T-helper 1 cell treated with Interleukin-12 subunit alpha and Interleukin-12 subunit beta and Interleukin-4 antibody, amounts not matched to agents 30 ng/mL and 1 ng/mL, for 36 hours (primary cell): Measurements from ENCODE around the gene STXBP5L. TPM values are rescaled to one million over a fixed set of nuclear protein-coding genes. Genes with fewer than 3 reads are reported as not detected.
"Not testable (repeated sequence)": the region's sequence is repeated elsewhere in the genome, so short reads cannot be mapped to it uniquely, and the experiment has no call there.

Source experiments
- intact Hi-C: fragments of 100-400 bp; cut with micrococcal nuclease; formaldehyde crosslinking; loops from one replicate; pipeline ENCODE4 v1.15.1; 2024
- total RNA-seq: library from RNA; stranded (reverse); gene quantifications from 2 replicates; pipeline ENCODE4 v1.2.3, GENCODE V29; 2022

Gene STXBP5L
- total RNA-seq, 1 donor from 2014 or later: not detected

DNA sequence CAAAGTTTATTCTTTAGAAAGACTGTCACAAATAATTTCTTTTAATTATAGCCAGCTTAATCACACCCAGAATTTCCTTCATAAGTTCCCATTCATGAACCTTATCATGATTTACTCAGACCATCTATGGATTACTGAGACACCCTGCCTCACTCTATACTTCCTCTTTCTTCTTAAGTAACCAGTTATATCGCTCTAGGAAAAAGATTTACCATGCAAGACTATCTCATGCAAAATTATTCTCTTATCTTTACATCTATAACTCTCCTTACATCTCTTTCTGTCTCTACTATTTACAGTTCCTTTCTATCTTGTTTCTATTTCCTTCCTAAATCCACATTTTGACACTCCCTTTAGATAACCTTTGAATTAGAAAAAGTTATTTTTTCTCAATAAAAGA lies 321.0 kb downstream of the STXBP5L start:
- intact Hi-C loops: no loop called here

GRCh38 chr3:121230194-121230593 lies 322.2 kb downstream of the STXBP5L start:
- intact Hi-C loops: not testable (repeated sequence)

DNA sequence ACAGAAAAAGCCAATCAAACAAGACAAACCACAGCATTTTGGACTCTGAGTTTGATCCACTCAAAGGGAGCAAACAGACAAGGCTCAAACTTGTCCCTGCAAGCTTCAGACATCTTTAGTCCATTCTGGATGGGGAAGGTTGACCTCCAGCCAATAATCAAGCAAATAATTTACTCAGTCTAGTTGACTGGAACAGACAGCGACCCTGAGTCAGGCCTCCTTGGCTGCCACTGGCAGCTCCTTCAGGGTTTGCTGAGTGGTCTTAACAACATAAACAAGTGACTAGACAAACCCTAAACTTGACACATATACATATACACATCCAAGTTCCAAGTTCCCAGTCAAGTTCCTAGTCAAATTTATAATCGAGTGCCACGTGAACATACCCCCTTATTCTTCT lies 323.9 kb downstream of the STXBP5L start:
- intact Hi-C loops: no loop called here

GRCh38 chr3:121232309-121233225 lies 324.6 kb downstream of the STXBP5L start:
- intact Hi-C loops: no loop called here

GRCh38 chr3:121243208-121243607 lies 335.2 kb downstream of the STXBP5L start:
- intact Hi-C loops: no loop called here

DNA sequence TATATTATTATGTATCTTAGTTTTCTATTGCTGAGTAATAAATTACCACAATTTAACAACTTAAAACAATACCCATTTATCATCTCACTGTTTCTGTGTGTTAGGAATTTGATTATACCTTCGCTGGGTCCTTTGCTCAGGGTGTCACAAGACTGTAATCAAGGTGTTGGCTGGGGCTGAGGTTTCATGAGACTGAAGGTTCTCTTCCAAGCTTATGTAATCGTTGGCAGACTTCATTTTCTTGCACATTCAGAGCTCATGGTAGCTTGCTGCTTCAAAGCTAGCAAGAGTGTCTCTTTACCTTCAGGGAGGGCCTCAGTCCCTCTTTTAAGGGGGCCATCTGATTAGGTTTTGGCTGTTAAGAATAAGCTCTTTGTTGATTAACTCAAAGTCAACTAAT lies 344.7 kb downstream of the STXBP5L start:
- intact Hi-C loops: no loop called here

DNA sequence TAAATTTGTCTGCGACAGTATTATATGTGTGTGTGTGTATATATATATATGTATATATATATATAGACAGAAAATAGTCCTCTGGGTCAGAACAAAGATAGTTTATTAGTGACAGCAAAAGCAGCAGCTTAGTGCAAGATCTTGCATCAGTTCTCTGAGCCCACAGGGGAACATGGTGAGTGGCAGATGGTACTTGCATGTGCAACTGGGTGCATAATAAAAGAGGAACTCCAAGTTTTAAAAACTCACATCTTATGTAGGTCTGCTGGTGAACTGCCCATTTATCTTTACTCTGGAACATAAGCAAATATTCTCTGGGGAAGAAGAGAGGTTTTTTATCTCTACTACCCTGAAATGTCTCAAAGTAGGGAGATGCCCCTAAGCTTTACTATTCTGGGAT lies 361.4 kb downstream of the STXBP5L start:
- intact Hi-C loops: no loop called here

- intact Hi-C loops: no loop called here
Measured at GRCh38 chr3:121274411-121274810, 366.4 kb downstream of the STXBP5L start.

GRCh38 chr3:121295452-121295851 lies 387.4 kb downstream of the STXBP5L start:
- intact Hi-C loops: no loop called here

- intact Hi-C loops: no loop called here
Measured at GRCh38 chr3:121295979-121296378, 388.0 kb downstream of the STXBP5L start.

- intact Hi-C loops: no loop called here
Measured at GRCh38 chr3:121324320-121324719, 416.3 kb downstream of the STXBP5L start.

- intact Hi-C loops: no loop called here
Measured at GRCh38 chr3:121330118-121330517, 422.1 kb downstream of the STXBP5L start.

GRCh38 chr3:121330634-121331033 lies 422.6 kb downstream of the STXBP5L start:
- intact Hi-C loops: no loop called here

GRCh38 chr3:121355960-121356359 lies 448.0 kb downstream of the STXBP5L start:
- intact Hi-C loops: not testable (repeated sequence)

DNA sequence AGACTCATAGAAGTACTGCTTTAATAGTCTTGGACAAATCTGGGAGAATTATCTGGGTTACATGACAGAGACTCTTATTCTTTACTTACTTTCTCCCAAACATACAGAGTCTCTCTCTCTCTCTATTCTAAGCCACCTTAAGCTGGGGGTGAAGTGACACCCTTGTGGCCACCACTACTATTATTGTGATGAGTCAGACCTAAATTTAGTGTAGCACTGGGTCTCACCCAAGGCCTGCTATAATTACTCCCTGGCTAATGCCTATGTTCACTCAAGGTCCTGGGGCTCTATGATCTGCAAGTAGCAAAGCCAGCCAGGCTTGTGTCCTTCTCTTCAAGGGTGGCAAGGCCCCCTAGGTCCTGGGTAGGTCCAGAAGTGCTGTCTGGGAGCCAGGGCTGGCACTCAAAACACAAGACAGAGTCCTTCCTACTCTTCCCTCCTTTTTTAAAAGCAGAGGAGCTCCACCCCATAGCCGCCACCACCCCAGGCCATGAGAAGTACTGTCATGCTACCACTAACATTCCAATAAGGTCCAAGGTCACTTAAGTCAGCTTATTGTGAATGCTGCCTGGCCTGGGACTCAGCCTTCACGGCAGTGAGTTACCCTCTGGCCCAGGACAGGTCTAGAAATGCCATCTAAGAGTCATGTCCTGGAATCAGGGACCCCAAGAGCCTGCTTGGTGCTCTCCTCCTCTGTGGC lies 454.2 kb downstream of the STXBP5L start:
- intact Hi-C loops: no loop called here

- intact Hi-C loops: not testable (repeated sequence)
Measured at GRCh38 chr3:121388308-121388707, 480.3 kb downstream of the STXBP5L start.

DNA sequence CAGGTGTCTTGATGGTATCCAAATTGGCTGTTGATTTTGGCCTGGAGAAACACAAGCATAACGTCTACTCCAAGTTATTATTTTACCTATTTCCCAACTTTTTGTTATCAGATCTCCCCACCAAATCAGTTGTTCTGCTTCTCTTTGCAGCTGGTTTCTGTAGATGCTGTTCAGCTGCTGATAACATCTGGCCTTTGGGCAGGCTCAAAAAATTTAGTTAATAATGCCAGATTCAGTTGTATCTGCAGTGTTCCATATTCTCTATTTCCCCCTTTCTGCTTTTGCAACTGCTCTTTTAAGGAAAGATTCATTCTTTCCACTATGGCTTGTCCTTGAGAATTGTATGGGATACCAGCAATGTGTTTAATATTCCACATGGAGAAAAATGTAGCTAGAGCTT lies 488.0 kb downstream of the STXBP5L start:
- intact Hi-C loops: not testable (repeated sequence)

- intact Hi-C loops: not testable (repeated sequence)
Measured at GRCh38 chr3:121398051-121398450, 490.0 kb downstream of the STXBP5L start.

GRCh38 chr3:121399820-121400219 lies 491.8 kb downstream of the STXBP5L start:
- intact Hi-C loops: no loop called here

GRCh38 chr3:121405631-121406030 lies 497.6 kb downstream of the STXBP5L start:
- intact Hi-C loops: no loop called here

GRCh38 chr3:121411523-121411922 lies 503.5 kb downstream of the STXBP5L start:
- intact Hi-C loops: no loop called here

- intact Hi-C loops: no loop called here
Measured at GRCh38 chr3:121414924-121415323, 506.9 kb downstream of the STXBP5L start.

DNA sequence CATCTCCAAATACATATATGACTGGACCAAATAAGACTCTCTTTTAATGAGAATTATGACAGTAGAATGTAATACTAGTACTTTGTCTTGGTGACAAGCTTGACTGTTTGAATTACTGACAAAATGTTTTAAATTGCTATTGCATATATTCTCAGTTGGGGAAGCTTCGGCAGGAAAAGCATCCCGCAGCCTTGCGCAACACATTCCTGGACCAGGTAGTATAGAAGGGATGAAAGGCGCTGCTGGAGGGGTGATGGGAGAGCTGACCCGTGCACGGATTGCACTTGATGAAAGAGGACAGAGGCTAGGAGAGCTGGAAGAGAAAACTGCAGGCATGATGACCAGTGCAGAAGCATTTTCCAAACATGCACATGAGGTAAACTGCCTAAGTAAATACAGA lies 510.2 kb downstream of the STXBP5L start:
- intact Hi-C loops: no loop called here
